H1 (cell line): ENCODE data around the gene LLGL2. TPM values are rescaled to one million over a fixed set of nuclear protein-coding genes. Genes with fewer than 3 reads are reported as not detected.

Experiments used
- CTCF ChIA-PET: fragments of 300-600 bp; sonication (Branson Sonifier 250); formaldehyde crosslinking; loops from one replicate; lab custom pipeline; 2021; ENCODE audit not compliant: partially characterized antibody; lab: Charles Lee
- POLR2A ChIA-PET: fragments of 300-600 bp; sonication (Branson Sonifier 250); formaldehyde crosslinking; loops from one replicate; lab custom pipeline; 2021; ENCODE audit warnings: inconsistent platforms; ENCODE audit not compliant: partially characterized antibody; lab: Charles Lee
- DNase-seq, 2 experiments: peaks; one replicate each; pipeline versions ENCODE4 v3.0.0 to v3.0.0-alpha.2; 2010 to 2022; ENCODE audit warnings: low spot score in 2 of 2, low read depth in 1 of 2, mixed read lengths in 1 of 2
- FAIRE-seq: peaks from 2 replicates; lab custom pipeline; 2011; peaks lifted over from hg19 to GRCh38; lab: Jason Lieb, UNC
- H2AFZ ChIP-seq: 2 replicates; pipeline ENCODE4 v1.8.1; 2012; ENCODE audit warnings: low read length, inconsistent platforms
- H2AK5ac ChIP-seq: 2 replicates; pipeline ENCODE4 v1.6.1; 2013; ENCODE audit warnings: low read depth, low read length
- H2BK120ac ChIP-seq: replicated peaks from 2 replicates; pipeline ENCODE3; 2013; ENCODE audit warnings: low read depth, low read length, inconsistent platforms
- H2BK12ac ChIP-seq: 2 replicates; pipeline ENCODE4 v1.6.1; 2013; ENCODE audit warnings: low read depth, low read length
- H2BK15ac ChIP-seq: 2 replicates; pipeline ENCODE4 v1.6.1; 2013; ENCODE audit warnings: low read length
- H2BK20ac ChIP-seq: 2 replicates; pipeline ENCODE4 v1.6.1; 2013; ENCODE audit warnings: low read length
- H2BK5ac ChIP-seq: 2 replicates; pipeline ENCODE4 v1.6.1; 2013; ENCODE audit warnings: low read depth, low read length
- H3K14ac ChIP-seq: 2 replicates; pipeline ENCODE4 v1.6.1; 2013; ENCODE audit warnings: inconsistent platforms; ENCODE audit not compliant: insufficient read length
- H3K18ac ChIP-seq: 2 replicates; pipeline ENCODE4 v1.6.1; 2013; ENCODE audit warnings: low read length; ENCODE audit errors: extremely low read depth
- H3K23ac ChIP-seq: 2 replicates; pipeline ENCODE4 v1.6.1; 2013; ENCODE audit warnings: inconsistent platforms; ENCODE audit not compliant: insufficient read length
- H3K23me2 ChIP-seq: 2 replicates; pipeline ENCODE4 v1.6.1; 2013; ENCODE audit warnings: low read depth, low read length
- H3K27ac ChIP-seq: 2 replicates; pipeline ENCODE4 v1.6.1; 2011; ENCODE audit warnings: low read depth, low read length, inconsistent platforms
- H3K27me3 ChIP-seq, 4 experiments: replicated peaks in 1 of 4; 1 replicate in 1 of 4; 2 replicates in 3 of 4; pipeline versions ENCODE4 v1.6.1 to v1.8.1; 2011 to 2013; ENCODE audit warnings: low read length in 3 of 4, mild to moderate bottlenecking in 3 of 4, inconsistent platforms in 2 of 4, mixed read lengths in 2 of 4, moderate library complexity in 1 of 4; ENCODE audit not compliant: control insufficient read depth in 3 of 4, insufficient read depth in 3 of 4; ENCODE audit errors: extremely low read depth in 1 of 4
- H3K36me3 ChIP-seq, 4 experiments: 2 replicates each; pipeline versions ENCODE4 v1.6.1 to v1.8.1; 2011 to 2013; ENCODE audit warnings: mild to moderate bottlenecking in 4 of 4, low read length in 3 of 4, moderate library complexity in 2 of 4, control low read depth in 1 of 4, inconsistent platforms in 1 of 4; ENCODE audit not compliant: insufficient read depth in 4 of 4, control insufficient read depth in 2 of 4
- H3K4ac ChIP-seq: replicated peaks from 2 replicates; pipeline ENCODE3; 2013; ENCODE audit warnings: low read length, low read depth, mixed read lengths, inconsistent platforms; ENCODE audit not compliant: insufficient read length
- H3K4me1 ChIP-seq, 4 experiments: replicated peaks in 1 of 4; 1 replicate in 1 of 4; 2 replicates in 3 of 4; pipeline versions ENCODE4 v1.6.1 to v1.8.1; 2011 to 2013; ENCODE audit warnings: low read length in 3 of 4, inconsistent platforms in 2 of 4, mixed read lengths in 1 of 4; ENCODE audit not compliant: insufficient read depth in 4 of 4, control insufficient read depth in 3 of 4
- H3K4me2 ChIP-seq, 2 experiments: 2 replicates each; pipeline versions ENCODE4 v1.6.1 to v1.8.1; 2011 to 2013; ENCODE audit warnings: low read depth in 2 of 2, low read length in 2 of 2, control low read depth in 1 of 2, inconsistent platforms in 1 of 2, mild to moderate bottlenecking in 1 of 2; ENCODE audit not compliant: insufficient read depth in 1 of 2
- H3K4me3 ChIP-seq, 4 experiments: fragments of 200-600, 300-600 bp in 1 of 4; sonication (generic), shearing (Covaris generic), sonication (Bioruptor Twin) in 1 of 4; 2 replicates each; pipeline versions ENCODE4 v1.5.1 to v1.8.1; 2011 to 2016; ENCODE audit warnings: low read length in 4 of 4, low read depth in 3 of 4, control low read depth in 2 of 4, inconsistent platforms in 2 of 4, mild to moderate bottlenecking in 2 of 4, mixed read lengths in 1 of 4, moderate library complexity in 1 of 4; ENCODE audit not compliant: insufficient read depth in 2 of 4; ENCODE audit errors: extremely low read depth in 1 of 4
- H3K56ac ChIP-seq: replicated peaks from 2 replicates; pipeline ENCODE3; 2013; ENCODE audit warnings: low read depth, mild to moderate bottlenecking, mixed read lengths, low read length, inconsistent platforms; ENCODE audit not compliant: insufficient read length
- H3K79me1 ChIP-seq: 2 replicates; pipeline ENCODE4 v1.6.1; 2013; ENCODE audit warnings: low read depth, low read length, control low read depth
- H3K79me2 ChIP-seq, 2 experiments: 2 replicates each; pipeline versions ENCODE4 v1.6.1 to v1.8.1; 2012 to 2013; ENCODE audit warnings: low read length in 2 of 2, mild to moderate bottlenecking in 2 of 2, inconsistent platforms in 1 of 2; ENCODE audit not compliant: insufficient read depth in 2 of 2, control insufficient read depth in 1 of 2
- H3K9ac ChIP-seq, 4 experiments: replicated peaks in 1 of 4; 1 replicate in 1 of 4; 2 replicates in 3 of 4; pipeline versions ENCODE4 v1.6.1 to v1.8.1; 2011 to 2013; ENCODE audit warnings: low read depth in 3 of 4, low read length in 3 of 4, control low read depth in 2 of 4, mild to moderate bottlenecking in 2 of 4, moderate library complexity in 2 of 4, inconsistent platforms in 1 of 4; ENCODE audit errors: extremely low read depth in 1 of 4
- H3K9me3 ChIP-seq, 2 experiments: 2 replicates each; pipeline versions ENCODE4 v1.6.1 to v1.8.1; 2012 to 2013; ENCODE audit warnings: mild to moderate bottlenecking in 2 of 2, moderate library complexity in 2 of 2, control low read depth in 1 of 2, inconsistent platforms in 1 of 2, low read depth in 1 of 2, low read length in 1 of 2, mixed read lengths in 1 of 2; ENCODE audit not compliant: insufficient read depth in 2 of 2
- H4K20me1 ChIP-seq, 2 experiments: replicated peaks in 1 of 2; 2 replicates each; pipeline versions ENCODE3 to v1.8.1; 2011 to 2013; ENCODE audit warnings: inconsistent platforms in 2 of 2, low read length in 2 of 2, mild to moderate bottlenecking in 1 of 2; ENCODE audit not compliant: insufficient read depth in 2 of 2, control insufficient read depth in 1 of 2
- H4K5ac ChIP-seq: 2 replicates; pipeline ENCODE4 v1.6.1; 2013; ENCODE audit warnings: low read length, low read depth, mixed read lengths, inconsistent platforms; ENCODE audit not compliant: insufficient read length
- H4K8ac ChIP-seq: 2 replicates; pipeline ENCODE4 v1.8.0; 2013; ENCODE audit warnings: mild to moderate bottlenecking, moderate library complexity, low read length, inconsistent platforms; ENCODE audit not compliant: insufficient read depth; ENCODE audit errors: extremely low read depth
- H4K91ac ChIP-seq: replicated peaks from 2 replicates; pipeline ENCODE3; 2013; ENCODE audit warnings: low read length, mixed read lengths, inconsistent platforms; ENCODE audit not compliant: insufficient read length
- BACH1 ChIP-seq: IDR thresholded peaks from 2 replicates; pipeline ENCODE4 v1.6.1; 2012; ENCODE audit warnings: low read length, improper control_type of control experiment
- CREB1 ChIP-seq: IDR thresholded peaks from 2 replicates; pipeline ENCODE4 v1.6.1; 2012; ENCODE audit warnings: inconsistent platforms
- CTCF ChIP-seq, 3 experiments: IDR thresholded peaks; 1 replicate in 2 of 3; 2 replicates in 1 of 3; pipeline versions ENCODE4 v1.5.1 to v1.6.1; 2011; ENCODE audit warnings: low read length in 3 of 3, mild to moderate bottlenecking in 3 of 3, inconsistent platforms in 2 of 3, low read depth in 1 of 3, moderate library complexity in 1 of 3; ENCODE audit not compliant: insufficient read depth in 1 of 3; ENCODE audit errors: control extremely low read depth in 1 of 3
- EZH2 ChIP-seq: fragments of 200-600 bp; sonication (generic); IDR thresholded peaks from 2 replicates; pipeline ENCODE4 v1.7.1; 2012; ENCODE audit warnings: low read depth, mild to moderate bottlenecking, moderate library complexity, low read length, inconsistent platforms; ENCODE audit not compliant: severe bottlenecking
- FOSL1 ChIP-seq: IDR thresholded peaks from 2 replicates; pipeline ENCODE4 v1.6.1; 2011; ENCODE audit warnings: mild to moderate bottlenecking, low read depth, low read length, moderate library complexity; ENCODE audit not compliant: insufficient read depth
- HDAC2 ChIP-seq, 2 experiments: fragments of 300-600 bp in 1 of 2; sonication (generic) in 1 of 2; IDR thresholded peaks; 2 replicates each; pipeline ENCODE4 v1.6.1; 2011 to 2012; ENCODE audit warnings: low read depth in 2 of 2, low read length in 2 of 2, mild to moderate bottlenecking in 2 of 2, moderate library complexity in 2 of 2, borderline replicate concordance in 1 of 2, inconsistent platforms in 1 of 2
- JUND ChIP-seq: IDR thresholded peaks from 2 replicates; pipeline ENCODE4 v1.6.1; 2011; ENCODE audit warnings: mild to moderate bottlenecking, improper control_type of control experiment, low read length
- KDM5A ChIP-seq: fragments of 200-600 bp; IDR thresholded peaks from 2 replicates; pipeline ENCODE4 v1.7.1; 2012; ENCODE audit warnings: mild to moderate bottlenecking, low read length, inconsistent platforms, mixed read lengths
- MAFK ChIP-seq: IDR thresholded peaks from 2 replicates; pipeline ENCODE4 v1.6.1; 2012; ENCODE audit warnings: low read depth, mild to moderate bottlenecking, improper control_type of control experiment, low read length
- POLR2AphosphoS5 ChIP-seq: IDR thresholded peaks from 2 replicates; pipeline ENCODE4 v1.6.1; 2011; ENCODE audit warnings: low read depth, low read length
- TAF1 ChIP-seq: IDR thresholded peaks from 2 replicates; pipeline ENCODE4 v1.6.1; 2011; ENCODE audit warnings: mild to moderate bottlenecking, low read depth, low read length
- WGBS, 2 experiments: shearing (Covaris generic) in 1 of 2; methylation state at CpG; one replicate each; pipeline versions ENCODE4 v1.1.6 to v1.1.7; 2013 to 2015; ENCODE audit warnings: low lambda C conversion rate in 2 of 2, mixed read lengths in 2 of 2, inconsistent platforms in 1 of 2, low coverage in 1 of 2, missing lambda C conversion rate in 1 of 2; ENCODE audit not compliant: insufficient replicate concordance in 2 of 2, insufficient coverage in 1 of 2, insufficient read length in 1 of 2; ENCODE audit errors: extremely low coverage in 1 of 2, missing lambda C conversion rate in 1 of 2; 5-methylcytosine and 5-hydroxymethylcytosine counted together
- polyA plus RNA-seq, 7 experiments: library from polyadenylated mRNA; depleted of rRNA in 3 of 7; stranded (reverse) in 5 of 7; unstranded in 2 of 7; fragments of >200 nt in 5 of 7; fragments of 200-250 nt in 2 of 7; gene quantifications; 1 replicate in 5 of 7; 2 replicates in 1 of 7; 4 replicates in 1 of 7; pipeline versions ENCODE4 v1.2.1 to v1.2.3, GENCODE V29; 2011 to 2013; ENCODE audit warnings: missing spikeins in 2 of 7, mixed read lengths in 2 of 7
- total RNA-seq: library from RNA; stranded (reverse); fragmentation: NEBNext Ultra II Directional; extraction: Animal tissue kit (Norgen Biotek cat#: 25700); gene quantifications from 2 replicates; pipeline ENCODE4 v1.2.1, GENCODE V29; 2021

The LLGL2 gene
- total and polyA plus RNA-seq, 2 of the 8 experiments (the other 6 are each of a cell fraction or from before 2014, with no cell fraction given): 64.5 to 77.1 TPM

GRCh38 chr17:75494326-75494877 is 31.1 kb upstream of the LLGL2 start:
- peaks cover 0 to 12% of the 10 kb centered on the region in 2 experiments for H4K20me1 ChIP-seq
- no peak for TF ChIP-seq POLR2AphosphoS5
- no peak for TF ChIP-seq TAF1
- no peak for TF ChIP-seq JUND
- TF ChIP-seq MAFK: no peak
- no peak for TF ChIP-seq EZH2
- TF ChIP-seq CREB1: no peak
- no peak for TF ChIP-seq FOSL1
- no peak for TF ChIP-seq BACH1
- no peak for TF ChIP-seq HDAC2 (IDR thresholded peaks at IDR 0.05; ENCODE audit: borderline replicate concordance in 1 of 2, low read depth in 2 of 2, low read length in 2 of 2)
- TF ChIP-seq CTCF (IDR thresholded peaks at IDR 0.05; ENCODE audit: control extremely low read depth in 1 of 3, insufficient read depth in 1 of 3, low read depth in 1 of 3, low read length in 3 of 3): no peak
- no peak for TF ChIP-seq KDM5A

More at GRCh38 chr17:75494326-75494877, 31.1 kb upstream of the LLGL2 start:
- Histone ChIP-seq H2BK12ac (no peak overlapping the region), H4K5ac (no peak overlapping the region), H3K9me3 (no peaks in the 10 kb centered on the region), H2AFZ (no peak overlapping the region), H3K79me1 (no peaks in the 10 kb centered on the region; the same call in 1 of the 2 replicates), H3K14ac (no peak overlapping the region), H2BK120ac (no peak overlapping the region), H3K9ac (no peak overlapping the region), H3K4me3 (no peak overlapping the region), H3K4me1 (no peaks in the 10 kb centered on the region; a peak in 1 of 7 replicates), H4K91ac (peak overlapping the region; percentile 65), H3K4ac (no peak overlapping the region), H3K23me2 (no peaks in the 10 kb centered on the region), H3K56ac (no peak overlapping the region), H2BK15ac (no peak overlapping the region), H3K36me3 (peaks cover 0 to 8% (median 6%) of the 10 kb centered on the region in 4 experiments; a peak in 3 of 8 replicates), H2AK5ac (no peak overlapping the region), H3K27me3 (no peaks in the 10 kb centered on the region), H3K4me2 (no peak overlapping the region), H2BK5ac (no peak overlapping the region), H3K27ac (no peak overlapping the region), H4K8ac (no peak overlapping the region), H3K18ac (no peak overlapping the region), H2BK20ac (no peak overlapping the region), H3K79me2 (no peaks in the 10 kb centered on the region), H3K23ac (no peak overlapping the region)
- WGBS, 2 experiments: 90% methylated on average over 14 of the region's 14 CpGs; no CpG with 5 or more reads in 1 of the 2 experiments
- ChIA-PET CTCF (interaction anchor here (1.0 to 7.3 kb wide), 4 partner anchors 11 to 139 kb away, joined by 4 to 39 read pairs (median 6); partner anchors contain the start of gene SMIM5), POLR2A (interaction anchor here (1.0 to 1.2 kb wide), 2 partner anchors 32 to 38 kb away, joined by 4 to 5 read pairs; partner anchors contain the start of genes LLGL2 and TMEM94)
- FAIRE-seq (no peak), DNase-seq (no peak)
